Heart left ventricle (tissue), 13 donors: ENCODE measurements around the gene DPH3.

Source experiments
- CTCF ChIP-seq, 12 donors: fragments of 200-600 bp; sonication (generic) in 4 of 12; IDR thresholded peaks; one replicate each; pipeline versions ENCODE4 v1.5.0 to v1.8.0; 2018 to 2022; ENCODE audit warnings: antibody characterized with exemption in 12 of 12, mild to moderate bottlenecking in 5 of 12
- POLR2A ChIP-seq, 2 donors: fragments of 450-650 bp; IDR thresholded peaks; one replicate each; pipeline ENCODE4 v1.6.1; 2017; ENCODE audit warnings: antibody characterized with exemption in 2 of 2, mild to moderate bottlenecking in 2 of 2, moderate library complexity in 2 of 2
- donor health status: ischemic (EF 13 %, LVEDD 7.1; RV severe dilation, severe dysfunction).
- donor health status: DM: no; HTN: yes; CAD: no.
- donor health status: DM: no; HTN: no; CAD: no.
- donor health status: ischemic (EF 25% LVEDD 6.9; RV normal size, moderate dysfunction).
- donor health status: ischemic (EF 25% LVEDD 5.7; RV mildly dilated, moderate dysfunction).
- donor health status: ischemic (EF 35%, LVEDD 5.7; RV mildly dilated, moderate dysfunction).
- donor health status: nonischemic (EF 11% LVEDD 7.7; RV severe dilation, severe dysfunction).
- donor health status: DM: yes; HTN: yes; CAD: no.
- donor health status: PGD.
- donor health status: ischemic (EF 29% LVEDD 5.4; RV normal size, mild dysfunction).
- donor health status: nonischemic (EF 23%, LVEDD 6.1; RV moderate dilation, normal function).

DNA sequence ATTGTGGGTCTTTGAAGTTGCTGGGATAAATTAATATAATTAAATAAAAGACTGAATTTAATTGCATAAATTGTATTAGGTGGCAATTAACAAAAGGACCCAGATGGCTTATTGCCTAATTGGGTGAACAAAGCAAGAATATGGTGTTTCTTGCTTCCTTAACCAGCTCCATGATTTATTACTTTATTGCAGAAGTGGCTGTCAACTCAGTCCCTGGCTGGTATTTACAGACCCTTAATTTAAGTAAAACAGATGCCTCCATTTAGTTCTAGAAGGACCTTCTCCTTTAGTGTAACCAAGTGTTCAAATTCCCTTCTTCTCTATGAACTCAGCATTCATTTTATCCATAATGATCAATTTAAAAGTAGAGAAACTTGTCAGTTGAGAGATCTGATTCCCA, 35.1 kb downstream of the DPH3 start:
- no peak for TF ChIP-seq CTCF (IDR thresholded peaks at IDR 0.05)
- no peak for TF ChIP-seq POLR2A (IDR thresholded peaks at IDR 0.05)
